ENCODE results near the gene TBC1D1. TPM values are rescaled to one million over a fixed set of nuclear protein-coding genes. Genes with fewer than 3 reads are reported as not detected.

The TBC1D1 gene
- total RNA-seq, 4 donors from 2014 or later, result 122 to 258 (median 139) TPM

DNA sequence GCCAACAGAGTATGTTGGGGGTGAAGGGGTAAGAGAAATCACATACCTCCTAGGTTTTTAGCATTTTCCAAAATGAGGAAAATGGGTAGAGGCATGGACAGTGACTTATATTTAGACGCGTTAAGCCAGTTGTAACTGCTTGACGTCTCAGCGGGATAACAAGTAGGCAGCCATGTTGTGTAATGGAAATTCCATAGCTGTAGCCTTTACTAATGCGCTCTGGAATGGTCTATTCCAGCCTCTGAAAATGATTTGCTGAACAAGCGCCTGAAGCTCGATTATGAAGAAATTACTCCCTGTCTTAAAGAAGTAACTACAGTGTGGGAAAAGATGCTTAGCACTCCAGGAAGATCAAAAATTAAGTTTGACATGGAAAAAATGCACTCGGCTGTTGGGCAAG lies 204.8 kb downstream of the TBC1D1 start:
- TF ChIP-seq EP300 (IDR thresholded peaks at IDR 0.05; ENCODE audit: low read depth) (no peak), POLR2AphosphoS5 (IDR thresholded peaks at IDR 0.05) (no peak), POLR2A (IDR thresholded peaks at IDR 0.05) (no peak), CTCF (IDR thresholded peaks at IDR 0.05) (no peak)
- no peaks in the 10 kb centered on the region for H3K4me1 ChIP-seq
- intact Hi-C loops (cut with DNase I; ENCODE audit: low total_unique reads), result no loop called here
- no peak for DNase-seq
- no peaks in the 10 kb centered on the region for H3K27me3 ChIP-seq
- H3K9me3 ChIP-seq, result no peaks in the 10 kb centered on the region
- H3K27ac ChIP-seq, result no peak overlapping the region
- in situ Hi-C loops (cut with MboI; ENCODE audit: low pct_ligation_motif_present in 1 of 4, low pct_unique_long_range_greater_than_20kb in 1 of 4, low sequenced_read_pairs in 3 of 4), result no loop called here
- 98 to 100% methylated on average over 4 to 8 of the region's 8 CpGs for WGBS, 2 donors (ENCODE audit: low coverage in 1 of 2)
- no peak overlapping the region for H3K4me3 ChIP-seq
- peaks cover 0 to 7% (median 0%) of the 10 kb centered on the region in 4 donors for H3K36me3 ChIP-seq

DNA sequence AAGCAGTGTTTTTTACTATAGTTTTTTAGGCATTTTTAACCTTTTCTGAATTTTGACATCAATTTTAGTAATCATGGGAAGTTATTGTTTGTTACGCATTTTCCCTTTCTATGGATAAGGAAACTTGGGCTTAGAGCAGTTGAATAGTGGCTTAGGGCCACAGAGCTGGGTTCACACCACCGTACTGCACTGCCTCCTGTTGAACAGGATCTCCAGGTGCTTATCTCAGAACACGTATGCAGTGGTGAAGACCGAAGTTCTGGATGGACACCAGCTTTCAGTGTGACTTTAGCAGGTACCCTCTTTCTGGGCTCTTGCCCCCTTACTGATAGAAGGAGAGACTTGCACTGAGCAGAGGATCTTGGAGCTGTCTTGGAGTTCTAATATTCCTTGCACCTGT lies 206.9 kb downstream of the TBC1D1 start:
- peaks cover 0 to 7% (median 0%) of the 10 kb centered on the region in 4 donors for H3K4me1 ChIP-seq
- TF ChIP-seq POLR2A (IDR thresholded peaks at IDR 0.05), result no peak
- TF ChIP-seq CTCF (IDR thresholded peaks at IDR 0.05), result no peak
- no peak for TF ChIP-seq POLR2AphosphoS5 (IDR thresholded peaks at IDR 0.05)
- no peak for TF ChIP-seq EP300 (IDR thresholded peaks at IDR 0.05; ENCODE audit: low read depth)
- no peak overlapping the region for H3K27ac ChIP-seq
- no peak overlapping the region for H3K4me3 ChIP-seq
- no peak for DNase-seq
- in situ Hi-C loops (cut with MboI; ENCODE audit: low pct_ligation_motif_present in 1 of 4, low pct_unique_long_range_greater_than_20kb in 1 of 4, low sequenced_read_pairs in 3 of 4), result no loop called here
- no peaks in the 10 kb centered on the region for H3K9me3 ChIP-seq
- H3K27me3 ChIP-seq, result no peaks in the 10 kb centered on the region
- H3K36me3 ChIP-seq, result peaks cover 0 to 7% (median 0%) of the 10 kb centered on the region in 4 donors
- 99% methylated on average over 4 of the region's 4 CpGs; no CpG with 5 or more reads in 1 of the 2 donors for WGBS, 2 donors (ENCODE audit: low coverage in 1 of 2)
- intact Hi-C loops (cut with DNase I; ENCODE audit: low total_unique reads), result no loop called here

GRCh38 chr4:38099020-38099600 lies 208.2 kb downstream of the TBC1D1 start:
- no peaks in the 10 kb centered on the region for H3K27me3 ChIP-seq
- no peak for TF ChIP-seq POLR2AphosphoS5 (IDR thresholded peaks at IDR 0.05)
- no peak for TF ChIP-seq POLR2A (IDR thresholded peaks at IDR 0.05)
- TF ChIP-seq EP300 (IDR thresholded peaks at IDR 0.05; ENCODE audit: low read depth), result no peak
- no peak for TF ChIP-seq CTCF (IDR thresholded peaks at IDR 0.05)
- H3K27ac ChIP-seq, result no peak overlapping the region
- WGBS, 2 donors (ENCODE audit: low coverage in 1 of 2), result 81 to 95% methylated on average over 4 of the region's 4 CpGs
- in situ Hi-C loops (cut with MboI; ENCODE audit: low pct_ligation_motif_present in 1 of 4, low pct_unique_long_range_greater_than_20kb in 1 of 4, low sequenced_read_pairs in 3 of 4), result no loop called here
- intact Hi-C loops (cut with DNase I; ENCODE audit: low total_unique reads), result no loop called here
- H3K4me1 ChIP-seq, result peaks cover 0 to 13% (median 0%) of the 10 kb centered on the region in 4 donors
- no peak for DNase-seq
- no peaks in the 10 kb centered on the region for H3K9me3 ChIP-seq
- no peak overlapping the region for H3K4me3 ChIP-seq
- peaks cover 0 to 7% (median 0%) of the 10 kb centered on the region in 4 donors for H3K36me3 ChIP-seq

- Histone ChIP-seq H3K9me3 (no peaks in the 10 kb centered on the region), H3K27ac (peak overlapping the region in 1 of 4 donors; percentile 9), H3K4me3 (no peak overlapping the region), H3K36me3 (peaks cover 0 to 7% (median 0%) of the 10 kb centered on the region in 4 donors), H3K4me1 (peaks cover 0 to 13% (median 0%) of the 10 kb centered on the region in 4 donors), H3K27me3 (no peaks in the 10 kb centered on the region)
- no peak for DNase-seq
- TF ChIP-seq CTCF (IDR thresholded peaks at IDR 0.05) (no peak), POLR2AphosphoS5 (IDR thresholded peaks at IDR 0.05) (no peak), POLR2A (IDR thresholded peaks at IDR 0.05) (no peak), EP300 (IDR thresholded peaks at IDR 0.05; ENCODE audit: low read depth) (no peak)
- WGBS, 2 donors (ENCODE audit: low coverage in 1 of 2), result 79 to 83% methylated on average over 2 to 3 of the region's 3 CpGs
- in situ Hi-C loops (cut with MboI; ENCODE audit: low pct_ligation_motif_present in 1 of 4, low pct_unique_long_range_greater_than_20kb in 1 of 4, low sequenced_read_pairs in 3 of 4) (no loop called here), intact Hi-C loops (cut with DNase I; ENCODE audit: low total_unique reads) (no loop called here)
These were observed 209.1 kb downstream of the TBC1D1 start for GRCh38 chr4:38099908-38100407.

Data from transverse colon (tissue), 4 donors.